Activated CD4-positive, alpha-beta memory T cell treated with anti-CD3 and anti-CD28 coated beads for 36 hours (primary cell): ENCODE data around the gene CCDC184. TPM values are rescaled to one million over a fixed set of nuclear protein-coding genes. Genes with fewer than 3 reads are reported as not detected.
A peak's percentile ranks its signal among the peaks of the same experiment; 100 is the strongest.

ENCODE experiments used
- CTCF ChIA-PET: fragments of 350-600 bp; sonication (Branson Sonifier 250); formaldehyde crosslinking; loops from one replicate; lab custom pipeline; 2021; ENCODE audit warnings: antibody characterized with exemption, inconsistent platforms; lab: Charles Lee
- POLR2A ChIA-PET: fragments of 350-600 bp; sonication (Branson Sonifier 250); formaldehyde crosslinking; loops from one replicate; lab custom pipeline; 2021; ENCODE audit warnings: antibody characterized with exemption; lab: Charles Lee
- DNase-seq: peaks from one replicate; pipeline ENCODE4 v3.0.0-alpha.2; 2020
- H3K27ac Mint-ChIP-seq: one replicate; pipeline ENCODE4 v1.8.0; 2021; ENCODE audit warnings: mixed read lengths
- H3K27me3 Mint-ChIP-seq: one replicate; pipeline ENCODE4 v1.8.0; 2021; ENCODE audit warnings: mixed read lengths
- H3K36me3 Mint-ChIP-seq: one replicate; pipeline ENCODE4 v1.8.0; 2021; ENCODE audit warnings: mixed read lengths
- H3K4me1 Mint-ChIP-seq: one replicate; pipeline ENCODE4 v1.8.0; 2021; ENCODE audit warnings: low read depth, mixed read lengths
- H3K4me3 Mint-ChIP-seq: one replicate; pipeline ENCODE4 v1.8.0; 2021; ENCODE audit warnings: mild to moderate bottlenecking, mixed read lengths
- H3K9me3 Mint-ChIP-seq: one replicate; pipeline ENCODE4 v1.8.0; 2021; ENCODE audit warnings: mixed read lengths
- intact Hi-C: fragments of 100-400 bp; cut with micrococcal nuclease; formaldehyde crosslinking; loops from one replicate; pipeline ENCODE4 v1.15.1; 2023
- total RNA-seq, 2 experiments: library from RNA; stranded (reverse); gene quantifications; one replicate each; pipeline ENCODE4 v1.2.3, GENCODE V29; 2021

The CCDC184 gene
- total RNA-seq, 2 experiments from 2014 or later = 0.36 to 0.40 TPM

DNA sequence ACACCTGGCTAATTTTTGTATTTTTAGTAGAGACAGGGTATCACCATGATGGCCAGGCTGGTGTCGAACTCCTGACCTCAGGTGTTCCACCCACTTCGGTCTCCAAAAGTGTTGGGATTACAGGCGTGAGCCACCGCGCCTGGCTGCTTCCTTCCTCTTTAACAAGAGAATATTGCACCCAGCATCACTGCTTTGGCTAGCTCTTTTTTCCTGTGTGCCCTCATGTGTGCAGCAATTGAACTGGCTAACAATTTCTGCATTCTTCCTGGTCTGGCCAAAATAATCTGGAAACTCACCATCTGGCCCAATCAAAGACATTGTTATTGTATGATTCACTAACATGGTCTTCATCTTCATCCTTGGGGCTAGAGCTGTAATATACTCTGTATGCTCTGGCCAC lies 23.4 kb upstream of the CCDC184 start:
- H3K4me1 Mint-ChIP-seq = peaks cover 22% of the 10 kb centered on the region
- H3K27me3 Mint-ChIP-seq = no peaks in the 10 kb centered on the region
- ChIA-PET POLR2A (no interaction called here), CTCF (interaction anchor here (0.6 to 3.1 kb wide), 3 partner anchors 23 to 461 kb away, joined by 3 to 16 read pairs (median 4); partner anchors contain the start of gene CCDC184)
- no peak overlapping the region for H3K27ac Mint-ChIP-seq
- DNase-seq = no peak
- H3K4me3 Mint-ChIP-seq = no peak overlapping the region
- intact Hi-C loops = no loop called here
- H3K9me3 Mint-ChIP-seq = no peaks in the 10 kb centered on the region
- no peaks in the 10 kb centered on the region for H3K36me3 Mint-ChIP-seq

- intact Hi-C loops = no loop called here
- no peaks in the 10 kb centered on the region for H3K36me3 Mint-ChIP-seq
- H3K4me1 Mint-ChIP-seq = peaks cover 22% of the 10 kb centered on the region
- ChIA-PET POLR2A (no interaction called here), CTCF (interaction anchor here (1.3 kb wide), 1 partner anchor 37 kb away, joined by 4 read pairs; no protein-coding TSS in a partner anchor)
- DNase-seq = no peak
- peaks cover 2% of the 10 kb centered on the region for H3K27me3 Mint-ChIP-seq
- H3K9me3 Mint-ChIP-seq = no peaks in the 10 kb centered on the region
- no peak overlapping the region for H3K4me3 Mint-ChIP-seq
- no peak overlapping the region for H3K27ac Mint-ChIP-seq
Measured at GRCh38 chr12:48160807-48161206, 22.6 kb upstream of the CCDC184 start.

DNA sequence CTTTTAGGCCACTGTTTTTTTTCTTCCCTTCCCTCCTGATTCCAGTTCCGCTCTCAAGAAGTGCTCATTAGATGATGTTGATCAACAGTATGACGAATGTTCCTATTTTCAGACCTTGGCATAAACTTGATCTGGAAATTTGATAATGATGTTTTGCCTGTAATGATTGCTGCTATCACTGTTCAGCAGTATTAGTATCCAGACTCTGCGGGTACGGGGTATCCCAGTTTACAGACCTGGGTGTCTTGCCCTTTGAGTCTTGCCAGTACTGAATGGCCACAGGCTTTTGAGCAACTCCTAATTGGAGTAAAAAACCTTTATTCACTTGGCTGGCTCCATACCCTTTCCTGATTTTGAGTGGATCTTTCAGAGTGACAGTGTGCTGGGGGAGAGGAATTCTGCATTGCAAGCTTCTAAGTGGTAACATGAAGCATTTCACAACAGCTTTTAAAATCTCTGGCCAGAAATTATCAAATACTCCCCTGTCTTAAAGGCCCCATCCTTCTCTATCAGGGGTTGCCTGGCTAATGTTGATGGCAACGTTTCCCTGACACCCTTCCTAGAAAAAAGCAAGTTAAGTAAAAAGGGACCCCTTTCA lies 20.2 kb upstream of the CCDC184 start:
- CTCF ChIA-PET = interaction anchor here (0.7 to 2.8 kb wide), 5 partner anchors 20 to 199 kb away, joined by 3 to 12 read pairs (median 3); partner anchors contain the start of gene CCDC184
- H3K36me3 Mint-ChIP-seq = no peaks in the 10 kb centered on the region
- intact Hi-C loops = no loop called here

DNA sequence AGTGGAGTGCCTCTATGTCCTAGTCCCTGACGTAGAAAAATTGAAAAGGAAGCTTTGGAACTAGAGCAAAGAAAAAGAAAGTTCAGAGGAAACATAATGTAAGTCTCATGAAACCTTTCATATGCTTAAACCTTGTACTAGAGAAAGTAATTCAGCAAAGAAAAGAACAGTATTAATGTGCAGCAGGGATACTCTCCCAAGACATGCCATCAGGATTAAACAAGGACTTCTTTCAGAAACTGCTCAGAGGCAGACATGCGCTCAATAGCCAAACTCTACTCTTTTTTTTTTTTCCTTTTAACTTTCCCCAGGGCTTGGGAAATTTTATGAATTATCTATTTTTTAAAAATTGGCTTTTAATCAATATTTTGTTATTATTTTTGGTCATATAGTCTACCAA lies 19.0 kb upstream of the CCDC184 start:
- intact Hi-C loops = loop anchor here (2.0 kb wide), 2 partner anchors 202 to 260 kb away; partner anchors contain the start of genes TMEM106C and VDR
- Mint-ChIP-seq H3K4me3 (no peak overlapping the region), H3K4me1 (peaks cover under 1% of the 10 kb centered on the region), H3K27ac (no peak overlapping the region), H3K36me3 (no peaks in the 10 kb centered on the region), H3K9me3 (no peaks in the 10 kb centered on the region), H3K27me3 (peaks cover 4% of the 10 kb centered on the region)
- POLR2A ChIA-PET = no interaction called here
- CTCF ChIA-PET = interaction anchor here (0.6 to 2.8 kb wide), 21 partner anchors 8 to 455 kb away, joined by 3 to 13 read pairs (median 4); partner anchors contain the start of genes ASB8, CCDC184, SENP1 and TMEM106C
- no peak for DNase-seq

More for the DNA sequence above, 20.2 kb upstream of the CCDC184 start:
- no peak for DNase-seq
- Mint-ChIP-seq H3K4me3 (no peak overlapping the region), H3K4me1 (peaks cover 7% of the 10 kb centered on the region), H3K27me3 (peaks cover 4% of the 10 kb centered on the region), H3K9me3 (no peaks in the 10 kb centered on the region), H3K27ac (no peak overlapping the region)
- POLR2A ChIA-PET = no interaction called here

GRCh38 chr12:48165089-48165981 lies 18.1 kb upstream of the CCDC184 start:
- no peaks in the 10 kb centered on the region for H3K4me1 Mint-ChIP-seq
- no peak overlapping the region for H3K4me3 Mint-ChIP-seq
- peak; percentile 49 for DNase-seq
- no peaks in the 10 kb centered on the region for H3K9me3 Mint-ChIP-seq
- ChIA-PET CTCF (interaction anchor here (0.6 to 2.8 kb wide), 24 partner anchors 9 to 454 kb away, joined by 3 to 13 read pairs (median 4); partner anchors contain the start of genes ASB8, CCDC184, SENP1 and TMEM106C), POLR2A (no interaction called here)
- peak overlapping the region; percentile 3 for H3K27ac Mint-ChIP-seq
- intact Hi-C loops = loop anchor here (2.0 kb wide), 2 partner anchors 203 to 261 kb away; partner anchors contain the start of genes TMEM106C and VDR
- peaks cover 4% of the 10 kb centered on the region for H3K27me3 Mint-ChIP-seq
- no peaks in the 10 kb centered on the region for H3K36me3 Mint-ChIP-seq

- no peaks in the 10 kb centered on the region for H3K4me1 Mint-ChIP-seq
- H3K9me3 Mint-ChIP-seq = no peaks in the 10 kb centered on the region
- H3K27ac Mint-ChIP-seq = no peak overlapping the region
- no peak overlapping the region for H3K4me3 Mint-ChIP-seq
- no peaks in the 10 kb centered on the region for H3K36me3 Mint-ChIP-seq
- intact Hi-C loops = no loop called here
- H3K27me3 Mint-ChIP-seq = peaks cover 4% of the 10 kb centered on the region
- POLR2A ChIA-PET = no interaction called here
- CTCF ChIA-PET = no interaction called here
- no peak for DNase-seq
Measured at GRCh38 chr12:48169011-48169410, 14.4 kb upstream of the CCDC184 start.

- DNase-seq = no peak
- H3K27ac Mint-ChIP-seq = no peak overlapping the region
- peaks cover 3% of the 10 kb centered on the region for H3K27me3 Mint-ChIP-seq
- CTCF ChIA-PET = interaction anchor here (0.7 to 2.2 kb wide), 6 partner anchors 10 to 460 kb away, joined by 3 to 5 read pairs (median 3); no protein-coding TSS in a partner anchor
- POLR2A ChIA-PET = no interaction called here
- peaks cover 9% of the 10 kb centered on the region for H3K4me1 Mint-ChIP-seq
- no peak overlapping the region for H3K4me3 Mint-ChIP-seq
- H3K9me3 Mint-ChIP-seq = no peaks in the 10 kb centered on the region
- intact Hi-C loops = no loop called here
- no peaks in the 10 kb centered on the region for H3K36me3 Mint-ChIP-seq
Measured at GRCh38 chr12:48175613-48176416, 7.6 kb upstream of the CCDC184 start.

GRCh38 chr12:48176417-48176751 lies 7.1 kb upstream of the CCDC184 start:
- peaks cover 3% of the 10 kb centered on the region for H3K27me3 Mint-ChIP-seq
- H3K27ac Mint-ChIP-seq = no peak overlapping the region
- no peaks in the 10 kb centered on the region for H3K36me3 Mint-ChIP-seq
- ChIA-PET POLR2A (no interaction called here), CTCF (interaction anchor here (0.7 to 2.2 kb wide), 4 partner anchors 10 to 461 kb away, joined by 3 to 5 read pairs (median 3); no protein-coding TSS in a partner anchor)
- no peak overlapping the region for H3K4me3 Mint-ChIP-seq
- intact Hi-C loops = no loop called here
- H3K4me1 Mint-ChIP-seq = peaks cover 9% of the 10 kb centered on the region
- DNase-seq = no peak
- H3K9me3 Mint-ChIP-seq = no peaks in the 10 kb centered on the region

DNA sequence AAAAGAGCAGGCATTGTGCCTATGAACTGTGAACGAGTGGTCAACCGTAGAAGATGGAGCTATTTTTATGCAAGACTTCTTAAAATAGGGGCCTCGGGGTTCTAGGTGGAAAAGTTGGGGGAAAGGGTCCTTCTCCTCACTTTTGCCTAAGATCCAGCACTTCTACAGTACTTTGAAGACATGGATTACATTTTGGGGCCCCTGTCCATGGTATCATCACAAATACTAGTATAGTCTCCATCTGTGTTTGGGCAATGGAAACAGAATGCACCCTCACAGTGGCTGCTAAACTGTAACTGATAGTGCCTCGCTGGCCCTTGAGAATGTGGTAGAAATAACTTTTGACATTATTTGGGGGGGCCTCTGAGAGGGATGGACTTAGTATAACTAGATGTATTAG lies 5.5 kb upstream of the CCDC184 start:
- Mint-ChIP-seq H3K4me3 (no peak overlapping the region), H3K9me3 (no peaks in the 10 kb centered on the region), H3K4me1 (peaks cover 21% of the 10 kb centered on the region), H3K27me3 (peaks cover 3% of the 10 kb centered on the region), H3K27ac (no peak overlapping the region), H3K36me3 (no peaks in the 10 kb centered on the region)
- intact Hi-C loops = no loop called here
- CTCF ChIA-PET = interaction anchor here (1.1 to 2.2 kb wide), 2 partner anchors 10 to 440 kb away, joined by 4 to 5 read pairs; no protein-coding TSS in a partner anchor
- DNase-seq = no peak
- POLR2A ChIA-PET = no interaction called here

GRCh38 chr12:48179466-48179865 lies 4.0 kb upstream of the CCDC184 start:
- peaks cover 7% of the 10 kb centered on the region for H3K27me3 Mint-ChIP-seq
- H3K27ac Mint-ChIP-seq = no peak overlapping the region
- H3K36me3 Mint-ChIP-seq = no peaks in the 10 kb centered on the region
- CTCF ChIA-PET = interaction anchor here (1.1 to 1.2 kb wide), 2 partner anchors 8 to 10 kb away, joined by 3 to 9 read pairs; no protein-coding TSS in a partner anchor
- intact Hi-C loops = no loop called here
- DNase-seq = no peak
- no peaks in the 10 kb centered on the region for H3K9me3 Mint-ChIP-seq
- peaks cover 25% of the 10 kb centered on the region for H3K4me1 Mint-ChIP-seq
- POLR2A ChIA-PET = no interaction called here
- no peak overlapping the region for H3K4me3 Mint-ChIP-seq

DNA sequence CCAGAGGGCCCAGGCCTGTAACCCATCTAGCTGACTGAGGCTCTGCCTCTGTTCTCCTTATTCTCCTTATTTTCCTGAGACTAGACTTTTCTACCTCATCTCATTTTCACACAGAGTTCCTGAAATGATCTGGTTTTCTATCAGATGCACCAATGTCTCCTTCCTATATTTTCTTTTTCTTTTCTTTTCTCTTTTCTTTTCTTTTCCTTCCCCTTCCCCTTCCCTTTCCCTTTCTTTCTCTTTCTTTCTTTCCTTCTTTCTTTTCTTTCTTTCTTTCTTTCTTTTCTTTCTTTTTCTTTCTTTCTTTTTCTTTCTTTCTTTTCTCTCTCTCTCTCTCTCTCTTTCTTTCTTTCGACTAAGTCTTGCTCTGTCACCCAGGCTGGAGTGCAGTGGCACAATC lies 3.0 kb upstream of the CCDC184 start:
- ChIA-PET CTCF (interaction anchor here (1.1 to 1.5 kb wide), 2 partner anchors 9 to 17 kb away, joined by 5 to 9 read pairs; no protein-coding TSS in a partner anchor), POLR2A (no interaction called here)
- Mint-ChIP-seq H3K9me3 (no peaks in the 10 kb centered on the region), H3K36me3 (no peaks in the 10 kb centered on the region), H3K4me1 (peaks cover 28% of the 10 kb centered on the region), H3K27me3 (peaks cover 16% of the 10 kb centered on the region), H3K4me3 (no peak overlapping the region), H3K27ac (no peak overlapping the region)
- DNase-seq = no peak
- intact Hi-C loops = loop anchor here (5.0 to 10.0 kb wide), 2 partner anchors 437 to 476 kb away; partner anchors contain the start of gene RPAP3
